ENCODE results near the gene NAALADL1.

DNA sequence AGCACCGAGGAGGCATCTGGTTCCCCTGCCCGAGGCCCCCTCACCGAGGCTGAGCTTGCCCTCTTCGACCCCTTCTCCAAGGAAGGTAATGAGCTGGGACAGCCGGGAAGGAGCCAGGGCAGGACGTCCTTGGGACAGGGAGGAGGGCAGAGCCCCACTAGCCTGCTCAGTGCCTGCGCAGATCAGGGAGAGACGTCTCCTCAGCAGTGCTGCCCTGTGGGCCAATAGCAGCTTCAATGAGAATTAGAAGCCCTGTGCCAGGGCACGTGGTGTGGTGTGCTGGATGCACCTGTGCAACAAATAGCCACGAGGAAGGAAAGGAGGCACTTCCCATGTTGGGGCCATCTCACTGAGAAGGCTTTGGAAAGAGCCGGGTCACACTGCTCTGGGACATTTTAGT, 22.8 kb downstream of the NAALADL1 start:
- no peak for TF ChIP-seq CTCF (IDR thresholded peaks at IDR 0.05; ENCODE audit: poor library complexity)
- TF ChIP-seq EZH2phosphoT487 (IDR thresholded peaks at IDR 0.05; ENCODE audit: low read depth, severe bottlenecking, unreplicated experiment): no peak

Measured in hepatocyte (in vitro differentiated cells).